GM18502 (cell line): ENCODE data around the gene FMOD.

Experiments used
- ATAC-seq: cut with Tn5 transposase; IDR thresholded peaks from one replicate; pipeline ENCODE4 v1.9.1; 2021; ENCODE audit warnings: mild to moderate bottlenecking; ENCODE audit not compliant: unreplicated experiment, poor library complexity

Gene FMOD

GRCh38 chr1:203308328-203308922 lies 42.5 kb downstream of the FMOD start:
- no peak for ATAC-seq

- no peak for ATAC-seq
Measured at GRCh38 chr1:203307641-203308126, 43.2 kb downstream of the FMOD start.

GRCh38 chr1:203306965-203307541 lies 43.9 kb downstream of the FMOD start:
- no peak for ATAC-seq

- no peak for ATAC-seq
Measured at GRCh38 chr1:203306089-203306964, 44.6 kb downstream of the FMOD start.

- no peak for ATAC-seq
Measured at GRCh38 chr1:203305809-203306088, 45.2 kb downstream of the FMOD start.

- ATAC-seq = peak; percentile 70
Measured at GRCh38 chr1:203304919-203305808, 45.8 kb downstream of the FMOD start, which contains the start of gene BTG2. TSS of gene BTG2 (plus strand) at chr1:203305519. CDS start at chr1:203305607, 88 bp downstream.

- no peak for ATAC-seq
Measured at GRCh38 chr1:203304391-203304918, 46.5 kb downstream of the FMOD start.

GRCh38 chr1:203302894-203303293 lies 48.0 kb downstream of the FMOD start:
- ATAC-seq = no peak

GRCh38 chr1:203302456-203302855 lies 48.5 kb downstream of the FMOD start:
- ATAC-seq = no peak

- no peak for ATAC-seq
Measured at GRCh38 chr1:203301331-203301668, 49.6 kb downstream of the FMOD start.

GRCh38 chr1:203300441-203301330 lies 50.2 kb downstream of the FMOD start:
- no peak for ATAC-seq

GRCh38 chr1:203299719-203300429 lies 51.0 kb downstream of the FMOD start:
- ATAC-seq = peak; percentile 35

GRCh38 chr1:203299169-203299568 lies 51.8 kb downstream of the FMOD start:
- peak; percentile 49 for ATAC-seq

GRCh38 chr1:203296460-203297073 lies 54.4 kb downstream of the FMOD start:
- ATAC-seq = no peak

GRCh38 chr1:203295796-203296195 lies 55.1 kb downstream of the FMOD start:
- no peak for ATAC-seq

GRCh38 chr1:203291201-203292096 lies 59.5 kb downstream of the FMOD start:
- ATAC-seq = no peak
